GM08714 (cell line): ENCODE data around the gene MOB3B.

Experiments used
- H3K4me3 ChIP-seq: fragments of 200-500 bp; sonication (Bioruptor generic); 2 replicates; pipeline ENCODE4 v1.5.1; 2014; ENCODE audit warnings: mild to moderate bottlenecking, low read length, inconsistent platforms
- ZNF274 ChIP-seq: IDR thresholded peaks from 2 replicates; pipeline ENCODE4 v1.6.1; 2012; ENCODE audit warnings: mild to moderate bottlenecking, low read depth, low read length

MOB3B gene

DNA sequence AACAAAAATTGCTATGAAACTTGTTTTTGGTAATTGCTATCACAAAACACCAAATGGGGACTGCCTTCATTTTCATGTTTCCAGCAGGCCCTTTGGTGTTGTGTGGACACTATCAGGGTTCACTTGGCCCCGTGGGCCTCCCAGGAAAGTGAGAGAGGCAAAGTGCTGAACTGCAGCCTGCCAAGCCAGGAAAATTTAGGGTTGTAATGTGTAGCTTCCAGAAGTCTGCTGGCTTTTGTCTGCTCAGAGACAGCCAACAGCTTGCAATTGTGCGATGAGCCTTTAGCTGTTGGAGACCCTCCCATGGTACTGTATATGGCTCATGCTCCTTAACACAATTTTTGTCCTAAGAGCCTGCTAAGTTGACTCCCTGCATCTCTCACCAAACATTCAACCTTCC lies 127.0 kb downstream of the MOB3B start:
- TF ChIP-seq ZNF274, result no peak
- H3K4me3 ChIP-seq, result no peak overlapping the region

DNA sequence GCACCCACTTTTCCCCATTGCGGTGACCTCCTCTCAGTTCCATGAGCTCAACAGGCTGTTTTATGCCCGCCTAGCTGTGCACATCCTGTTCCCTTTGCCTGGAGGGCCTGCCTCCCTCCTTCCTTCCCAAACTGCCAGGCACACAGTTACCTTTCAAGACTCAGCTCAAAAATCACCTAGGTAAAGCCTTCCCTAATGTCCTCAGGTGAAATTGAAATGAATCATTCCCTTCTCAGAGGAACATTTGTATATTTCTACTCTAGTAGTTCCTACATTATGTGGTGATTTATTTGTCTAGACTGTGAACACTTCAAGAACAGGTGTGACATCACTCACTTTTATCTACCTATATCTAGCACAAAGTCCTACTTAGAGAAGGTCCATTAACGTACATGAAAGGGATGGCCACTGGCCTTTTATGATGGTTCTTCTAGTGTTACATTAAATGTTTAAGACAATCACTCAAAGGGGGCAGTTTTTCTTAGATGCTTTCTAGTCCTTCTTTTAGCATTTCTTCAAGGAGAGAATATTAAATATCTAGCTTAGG lies 129.2 kb downstream of the MOB3B start:
- TF ChIP-seq ZNF274, result no peak
- no peak overlapping the region for H3K4me3 ChIP-seq

DNA sequence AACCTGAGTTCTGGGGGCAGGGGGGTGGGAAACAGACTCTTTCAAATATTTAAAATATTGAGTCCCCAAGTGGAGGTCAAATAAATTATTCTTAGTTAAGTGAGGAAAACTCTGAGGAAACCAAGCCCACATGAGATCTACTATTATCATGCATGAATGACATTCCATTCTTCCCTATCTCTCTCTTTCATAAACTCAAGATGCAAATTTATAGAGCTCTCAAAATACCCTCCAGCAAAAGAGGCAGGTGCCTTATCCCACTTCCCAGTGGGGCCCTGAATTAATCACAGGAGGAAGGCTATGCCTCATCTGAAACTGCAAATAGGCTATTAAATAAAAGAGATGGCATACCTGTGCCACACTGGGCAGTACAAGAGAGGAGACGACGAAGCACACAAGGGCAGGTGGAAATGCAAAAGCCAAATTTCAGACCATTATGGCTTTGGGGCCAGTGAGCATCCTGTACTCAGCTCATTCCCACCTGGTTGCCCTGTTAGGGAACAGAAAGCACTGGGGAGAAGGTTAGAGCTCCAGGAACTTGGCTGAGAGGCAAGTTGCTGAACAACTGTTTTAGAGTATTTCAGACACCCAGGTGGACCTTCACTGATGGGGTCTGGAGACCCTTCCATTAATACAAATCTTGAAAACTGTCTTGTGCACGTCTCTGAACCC lies 130.5 kb downstream of the MOB3B start:
- TF ChIP-seq ZNF274, result no peak
- H3K4me3 ChIP-seq, result no peak overlapping the region

DNA sequence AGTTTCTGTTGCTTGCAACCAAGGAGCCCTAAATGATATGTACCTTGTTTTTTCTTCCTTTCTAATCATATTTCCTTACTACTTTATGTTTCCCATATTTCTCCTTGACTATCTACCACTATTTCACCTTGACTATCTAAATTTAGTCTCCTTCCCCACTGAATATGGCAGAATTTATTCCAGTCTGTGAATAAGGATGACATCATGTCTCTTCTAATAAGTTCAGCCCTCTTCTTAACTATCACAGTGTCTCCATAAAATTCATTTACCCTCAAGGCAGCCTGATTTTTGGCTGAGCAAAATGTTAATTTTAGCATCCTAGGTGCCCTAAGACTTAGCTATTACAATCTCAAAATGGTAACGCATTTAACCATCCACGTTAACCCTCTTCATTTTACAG lies 133.1 kb downstream of the MOB3B start:
- TF ChIP-seq ZNF274, result no peak
- H3K4me3 ChIP-seq, result no peak overlapping the region

DNA sequence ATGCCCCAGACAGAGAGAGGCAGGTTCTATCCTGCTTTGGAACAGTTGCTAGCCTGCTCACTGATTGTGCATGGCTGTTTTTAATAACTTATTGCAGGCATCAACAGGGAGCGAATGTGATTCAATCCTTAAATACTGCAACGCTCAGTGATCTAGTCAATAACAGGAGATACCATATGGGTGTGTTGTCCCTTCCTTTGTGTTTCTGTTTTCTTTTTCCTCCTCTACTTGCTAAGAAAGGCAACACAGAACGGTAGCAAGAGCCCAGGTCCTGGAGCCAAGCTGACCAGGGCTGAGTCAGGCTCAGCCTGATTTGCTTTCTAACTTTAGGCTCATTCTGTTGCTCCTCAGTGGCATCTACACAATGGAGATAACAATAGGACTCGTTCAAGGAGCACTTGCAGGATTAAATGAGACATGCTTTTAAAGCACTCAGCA lies 134.1 kb downstream of the MOB3B start:
- no peak for TF ChIP-seq ZNF274
- H3K4me3 ChIP-seq, result no peak overlapping the region

DNA sequence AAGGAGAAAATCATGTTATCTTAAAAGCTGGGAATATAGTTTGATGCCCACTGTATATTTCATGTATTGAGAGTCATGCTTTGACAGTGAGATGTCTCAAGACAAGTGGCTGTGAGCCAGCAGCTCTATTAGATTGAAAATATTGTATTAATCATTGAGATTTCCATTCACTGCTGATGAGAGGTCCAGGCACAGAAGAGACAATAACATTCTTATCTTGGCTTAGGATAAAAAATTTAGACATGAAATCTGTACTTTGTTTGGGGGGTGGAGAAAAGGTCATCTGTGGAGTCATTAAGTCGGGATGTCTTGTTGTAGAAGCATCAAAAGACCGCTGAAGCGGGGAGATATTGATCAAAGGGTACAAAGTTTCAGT lies 134.8 kb downstream of the MOB3B start:
- no peak for TF ChIP-seq ZNF274
- no peak overlapping the region for H3K4me3 ChIP-seq

DNA sequence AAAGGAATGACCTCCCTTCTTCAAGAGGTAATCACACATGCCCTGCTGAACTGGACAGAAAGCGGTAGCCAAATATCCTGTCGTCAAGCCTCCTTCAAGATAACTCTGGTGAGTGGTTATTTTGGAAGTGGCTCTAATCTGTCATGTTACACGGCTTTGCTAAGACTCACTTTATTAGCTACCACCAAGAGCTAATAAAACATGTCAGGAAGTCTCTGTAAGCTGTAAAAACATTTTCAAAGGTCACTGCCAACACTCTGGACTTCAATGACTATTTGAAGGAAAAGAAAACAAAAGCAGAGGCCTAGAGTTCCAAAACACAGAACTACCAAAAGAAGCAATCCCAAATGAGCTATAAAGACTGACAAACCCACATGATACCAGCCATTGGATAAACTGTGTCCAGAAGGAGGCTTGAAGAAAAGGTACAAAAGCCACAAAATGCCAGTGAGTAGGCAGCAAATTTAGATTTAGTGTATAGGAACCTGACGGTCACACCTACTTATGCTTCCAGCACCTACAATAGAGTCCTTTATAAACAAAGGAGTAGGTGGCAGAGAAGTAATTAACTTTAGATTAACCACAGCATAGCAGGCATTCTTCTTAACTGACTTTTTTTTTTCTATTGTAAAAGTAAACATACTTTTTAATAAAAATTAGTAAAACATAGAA lies 135.3 kb downstream of the MOB3B start:
- no peak for TF ChIP-seq ZNF274
- H3K4me3 ChIP-seq, result no peak overlapping the region

DNA sequence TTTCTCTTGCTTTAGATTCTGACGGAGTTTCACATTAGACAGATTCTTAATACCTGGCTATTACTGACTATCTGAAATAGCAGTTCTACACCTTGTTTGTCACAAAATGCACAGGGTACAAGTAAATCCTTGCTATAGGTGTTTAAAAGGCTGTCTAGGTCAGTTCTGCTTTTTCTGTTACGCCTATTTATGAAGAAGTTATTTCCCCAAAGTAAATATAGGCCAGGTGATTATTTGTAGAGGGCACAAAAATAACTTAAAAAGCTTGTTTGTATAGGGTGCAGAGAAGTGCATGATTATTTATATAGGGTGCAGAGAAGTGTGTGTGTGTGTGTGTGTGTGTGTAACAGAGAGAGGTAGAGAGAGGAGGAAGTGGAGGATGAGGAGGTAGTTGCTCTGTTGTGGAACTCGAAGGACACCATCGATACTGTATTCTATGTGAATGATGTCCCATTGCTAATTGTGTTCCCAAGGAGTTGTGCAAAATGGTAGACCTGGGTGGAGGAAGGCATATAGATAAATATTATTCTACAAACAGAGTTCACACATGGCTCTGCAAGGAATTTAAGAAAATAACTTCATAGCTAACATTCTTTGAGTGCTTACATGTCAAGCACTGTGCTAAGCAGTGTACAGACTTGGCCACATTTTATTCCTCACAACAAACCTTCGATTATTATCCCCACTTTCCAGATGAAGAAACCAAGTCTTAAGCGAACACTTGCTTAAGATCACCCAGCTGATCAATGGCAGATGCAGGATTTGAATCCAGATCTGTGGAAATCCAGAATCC lies 136.4 kb downstream of the MOB3B start:
- no peak for TF ChIP-seq ZNF274
- H3K4me3 ChIP-seq, result no peak overlapping the region

DNA sequence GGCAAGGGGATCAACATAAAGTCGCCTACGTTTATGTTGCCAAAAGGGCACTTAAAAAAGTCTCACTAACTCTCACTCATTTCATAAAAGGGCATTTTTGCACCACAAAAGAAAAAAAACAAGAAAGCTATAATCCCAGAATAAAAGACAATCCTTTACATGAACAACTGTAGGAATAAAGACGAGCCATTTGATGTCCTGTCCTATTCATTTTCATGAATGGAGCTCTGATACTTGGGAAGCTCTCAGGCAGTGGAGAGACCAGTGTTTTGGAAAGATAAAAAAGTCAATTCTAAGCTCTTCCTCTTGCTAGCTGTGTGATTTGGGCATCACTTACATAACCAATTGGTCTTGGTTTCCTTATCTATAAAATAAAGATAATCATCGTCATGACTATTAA lies 137.2 kb downstream of the MOB3B start:
- TF ChIP-seq ZNF274, result no peak
- no peak overlapping the region for H3K4me3 ChIP-seq

DNA sequence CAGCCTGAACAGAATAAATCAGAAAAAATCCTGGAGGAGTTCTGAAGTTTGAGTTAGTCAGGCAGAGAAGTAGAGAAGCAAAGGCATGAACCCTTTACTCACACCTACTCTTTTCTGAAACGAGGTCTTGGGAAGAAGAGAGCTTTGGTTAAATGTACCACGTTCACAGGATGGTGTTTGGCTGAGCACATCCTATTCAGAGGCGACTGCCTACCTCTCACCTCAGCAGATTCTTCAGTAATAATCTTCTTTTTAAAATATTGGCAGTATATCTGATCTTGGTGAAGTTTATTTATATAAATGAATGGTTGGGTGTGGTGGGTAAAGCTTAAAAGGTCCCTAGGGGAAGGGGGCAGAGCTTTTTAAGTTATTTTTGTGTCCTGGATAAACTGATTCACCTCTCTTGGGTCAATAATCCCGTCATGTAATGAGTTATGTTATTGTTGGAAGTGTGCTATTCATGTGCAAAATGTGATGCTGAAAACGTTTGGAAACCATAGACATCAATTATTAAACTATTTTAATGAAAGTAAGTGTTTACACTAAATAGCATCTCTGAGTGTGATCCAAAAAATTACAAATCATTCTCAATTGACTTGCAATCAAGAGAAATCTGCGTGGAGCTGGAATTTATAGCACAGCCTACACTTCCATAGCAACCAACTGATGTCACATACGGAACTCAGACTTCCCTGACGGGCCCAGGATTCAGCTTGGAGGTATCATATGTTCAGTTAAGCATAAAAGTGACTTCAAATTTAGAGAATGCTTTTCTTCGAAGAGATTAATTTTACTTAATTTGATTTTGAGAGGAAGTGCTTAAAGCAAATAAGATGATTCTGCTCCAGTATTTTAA lies 138.3 kb downstream of the MOB3B start:
- no peak overlapping the region for H3K4me3 ChIP-seq
- TF ChIP-seq ZNF274, result no peak

DNA sequence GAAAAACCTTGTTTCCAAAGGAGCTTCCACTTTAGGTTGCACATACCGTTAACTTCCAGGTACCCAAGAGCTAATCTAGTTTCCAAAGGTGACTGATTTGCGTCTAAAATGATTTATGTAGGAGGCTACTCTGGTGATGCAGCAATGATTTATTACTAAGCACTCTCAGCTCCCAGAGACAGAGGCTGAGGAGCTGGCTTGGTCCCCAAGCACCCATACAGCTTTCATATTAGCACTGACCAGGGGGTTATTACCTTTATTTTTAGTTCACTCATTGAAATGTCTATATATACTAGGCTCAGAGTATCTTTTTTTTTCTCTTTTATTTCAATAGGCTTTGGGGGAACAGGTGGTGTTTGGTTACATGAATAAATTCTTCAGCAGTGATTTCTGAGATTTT lies 141.5 kb downstream of the MOB3B start:
- no peak overlapping the region for H3K4me3 ChIP-seq
- TF ChIP-seq ZNF274, result no peak

DNA sequence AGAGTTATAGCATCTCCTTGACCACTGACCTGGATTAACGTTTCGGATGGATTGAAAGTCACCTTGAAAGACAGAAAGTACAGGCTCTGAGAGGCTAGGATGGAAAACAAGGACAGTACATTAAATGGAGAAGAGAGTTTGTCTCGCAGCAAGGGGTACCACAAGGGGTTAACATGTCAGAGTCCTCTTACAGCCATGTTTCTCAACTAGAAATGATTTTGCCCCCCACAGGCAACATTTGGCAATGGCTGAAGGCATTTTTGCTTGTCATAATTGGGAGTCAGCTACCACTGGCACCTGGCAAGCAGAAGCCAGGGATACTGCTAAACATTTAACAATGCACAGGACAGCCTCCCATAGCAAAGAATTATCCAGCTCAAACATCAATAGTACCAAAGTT lies 141.9 kb downstream of the MOB3B start:
- H3K4me3 ChIP-seq, result no peak overlapping the region

DNA sequence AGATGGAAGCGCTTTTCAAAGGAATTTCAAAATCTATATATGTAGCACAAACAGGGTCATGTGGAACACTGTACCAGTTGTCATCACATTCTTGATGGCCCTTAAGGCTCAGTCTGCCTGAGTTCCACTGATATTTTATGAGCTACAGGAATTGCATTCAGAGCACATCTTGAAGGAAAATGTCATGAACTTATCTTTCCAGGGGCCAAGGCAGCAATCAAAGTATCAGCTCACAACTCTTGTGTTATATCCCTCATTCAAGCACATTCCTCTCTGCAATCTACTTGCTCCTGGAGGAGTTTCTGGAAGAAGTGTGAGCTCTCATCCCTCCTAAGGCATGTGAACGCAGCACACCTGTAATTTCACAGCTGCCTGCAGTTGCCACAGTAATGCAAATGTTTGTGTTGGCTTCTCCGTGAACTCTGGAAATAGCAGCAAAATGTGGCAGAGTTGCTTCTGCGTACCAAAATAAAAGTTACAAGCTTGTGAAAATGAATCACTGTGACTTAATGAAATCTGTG lies 143.0 kb downstream of the MOB3B start:
- no peak for TF ChIP-seq ZNF274
- H3K4me3 ChIP-seq, result no peak overlapping the region

More for the DNA sequence above, 141.9 kb downstream of the MOB3B start:
- TF ChIP-seq ZNF274, result no peak
